Vagina (tissue), 2 donors: ENCODE data around the gene ANKRD10.

Experiments used
- POLR2A ChIP-seq, 2 donors: fragments of 450-650 bp; IDR thresholded peaks; one replicate each; pipeline ENCODE4 v1.6.1; 2017; ENCODE audit warnings: antibody characterized with exemption in 2 of 2, mild to moderate bottlenecking in 2 of 2, moderate library complexity in 2 of 2
- TF ChIP-seq, protein P1 (sequence below), 3 experiments: fragments of 450-650 bp in 2 of 3; fragments of 200-600 bp in 1 of 3; sonication (generic) in 1 of 3; IDR thresholded peaks; one replicate each; pipeline ENCODE4 v1.5.1; 2017 to 2019; ENCODE audit warnings: antibody characterized with exemption in 3 of 3, mild to moderate bottlenecking in 2 of 3, moderate library complexity in 2 of 3

- TF ChIP-seq POLR2A (IDR thresholded peaks at IDR 0.05), result no peak
- TF ChIP-seq, protein P1, sequence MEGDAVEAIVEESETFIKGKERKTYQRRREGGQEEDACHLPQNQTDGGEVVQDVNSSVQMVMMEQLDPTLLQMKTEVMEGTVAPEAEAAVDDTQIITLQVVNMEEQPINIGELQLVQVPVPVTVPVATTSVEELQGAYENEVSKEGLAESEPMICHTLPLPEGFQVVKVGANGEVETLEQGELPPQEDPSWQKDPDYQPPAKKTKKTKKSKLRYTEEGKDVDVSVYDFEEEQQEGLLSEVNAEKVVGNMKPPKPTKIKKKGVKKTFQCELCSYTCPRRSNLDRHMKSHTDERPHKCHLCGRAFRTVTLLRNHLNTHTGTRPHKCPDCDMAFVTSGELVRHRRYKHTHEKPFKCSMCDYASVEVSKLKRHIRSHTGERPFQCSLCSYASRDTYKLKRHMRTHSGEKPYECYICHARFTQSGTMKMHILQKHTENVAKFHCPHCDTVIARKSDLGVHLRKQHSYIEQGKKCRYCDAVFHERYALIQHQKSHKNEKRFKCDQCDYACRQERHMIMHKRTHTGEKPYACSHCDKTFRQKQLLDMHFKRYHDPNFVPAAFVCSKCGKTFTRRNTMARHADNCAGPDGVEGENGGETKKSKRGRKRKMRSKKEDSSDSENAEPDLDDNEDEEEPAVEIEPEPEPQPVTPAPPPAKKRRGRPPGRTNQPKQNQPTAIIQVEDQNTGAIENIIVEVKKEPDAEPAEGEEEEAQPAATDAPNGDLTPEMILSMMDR (IDR thresholded peaks at IDR 0.05), result no peak
These were observed 10.2 kb upstream of the ANKRD10 start for GRCh38 chr13:110925023-110925612.
